HG03439 (cell line): ENCODE measurements around the gene GIMAP2.

ENCODE experiments used
- ATAC-seq: cut with Tn5 transposase; IDR thresholded peaks from one replicate; pipeline ENCODE4 v1.9.1; 2021; ENCODE audit warnings: mild to moderate bottlenecking, moderate library complexity; ENCODE audit not compliant: unreplicated experiment

The GIMAP2 gene

DNA sequence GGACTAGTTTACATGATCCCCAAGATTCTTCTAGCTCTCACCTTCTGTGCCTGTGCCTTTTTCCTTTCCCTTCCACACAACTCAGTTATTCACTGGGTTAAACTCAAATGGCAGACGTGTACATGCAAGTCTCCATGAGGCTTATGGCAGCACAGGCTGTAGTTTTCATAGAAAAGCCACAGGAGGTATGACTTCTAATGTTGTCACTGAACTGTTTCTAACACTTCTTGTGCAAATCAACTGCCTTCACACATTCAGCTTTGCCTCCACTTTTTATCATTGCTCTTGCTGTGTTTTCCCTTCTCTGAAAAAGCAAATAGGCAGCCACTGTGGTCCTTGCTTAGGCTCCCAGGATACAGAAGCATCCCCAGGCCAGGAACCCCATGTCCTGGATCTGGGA, 46.4 kb downstream of the GIMAP2 start:
- no peak for ATAC-seq

- ATAC-seq, result no peak
Observed at GRCh38 chr7:150732786-150733481, 47.4 kb downstream of the GIMAP2 start.

GRCh38 chr7:150733482-150734095, 48.1 kb downstream of the GIMAP2 start:
- no peak for ATAC-seq

DNA sequence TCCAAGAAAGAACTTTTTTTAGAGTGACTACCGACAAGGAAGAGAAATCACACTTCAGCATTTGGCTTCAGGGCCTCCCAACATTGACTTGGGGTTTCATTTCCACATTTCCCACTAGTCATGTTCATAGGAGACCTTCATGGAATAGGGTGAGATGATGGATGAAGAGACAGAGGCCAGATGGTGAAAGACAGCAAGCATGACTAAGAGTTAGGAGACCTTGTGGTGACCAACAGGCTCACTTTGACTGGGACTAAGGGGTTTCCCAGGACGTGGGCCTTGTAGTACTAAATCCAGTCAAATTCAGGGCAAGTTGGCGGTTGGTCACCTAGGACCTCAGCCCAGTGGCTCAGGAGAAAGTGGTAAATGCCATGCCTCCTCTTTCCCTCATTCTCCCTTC, 48.7 kb downstream of the GIMAP2 start:
- ATAC-seq, result no peak

DNA sequence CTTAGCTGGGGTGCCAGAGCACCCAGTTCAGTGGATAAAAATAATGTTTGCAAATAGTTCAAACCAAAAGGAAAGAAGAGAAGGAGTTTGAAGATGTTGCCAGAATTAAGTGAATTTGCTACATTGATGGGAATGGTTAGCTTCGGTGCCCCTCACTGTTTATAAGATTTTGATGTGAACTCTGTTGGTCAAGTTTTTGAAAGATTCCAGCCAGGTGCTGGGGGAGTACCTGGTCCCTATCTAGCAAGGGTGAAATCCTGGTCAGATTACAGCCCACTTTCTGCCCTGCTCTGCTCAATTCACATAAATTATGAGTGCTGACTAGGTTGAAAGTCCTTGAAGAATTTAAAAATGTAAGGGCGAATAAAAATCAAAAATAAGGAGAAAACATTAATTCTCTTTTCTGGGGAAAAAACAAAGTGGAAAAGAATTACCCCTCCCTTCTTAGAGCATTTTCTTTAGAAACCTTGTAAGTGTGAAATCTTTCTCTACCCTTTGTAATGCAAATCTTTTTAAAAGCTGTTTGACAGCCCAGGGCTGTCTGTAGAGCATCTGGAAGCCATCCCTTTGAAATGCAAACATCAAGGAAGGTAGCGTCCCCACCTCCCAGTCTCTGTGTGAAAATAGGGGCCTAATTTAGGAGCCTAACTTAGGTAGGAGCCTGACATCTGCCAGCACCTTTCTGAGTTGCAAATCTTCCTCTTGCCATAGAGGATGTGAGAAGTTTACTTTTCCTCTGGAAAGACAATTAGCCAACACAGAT, 50.3 kb downstream of the GIMAP2 start:
- no peak for ATAC-seq

- ATAC-seq, result no peak
Observed at GRCh38 chr7:150736864-150737263, 51.4 kb downstream of the GIMAP2 start.

GRCh38 chr7:150737265-150738055, 52.0 kb downstream of the GIMAP2 start, which contains the start of gene GIMAP5:
GIMAP5 (plus strand) TSS chr7:150737418; CDS start chr7:150740885, 3,467 bp downstream.
- ATAC-seq, result no peak

DNA sequence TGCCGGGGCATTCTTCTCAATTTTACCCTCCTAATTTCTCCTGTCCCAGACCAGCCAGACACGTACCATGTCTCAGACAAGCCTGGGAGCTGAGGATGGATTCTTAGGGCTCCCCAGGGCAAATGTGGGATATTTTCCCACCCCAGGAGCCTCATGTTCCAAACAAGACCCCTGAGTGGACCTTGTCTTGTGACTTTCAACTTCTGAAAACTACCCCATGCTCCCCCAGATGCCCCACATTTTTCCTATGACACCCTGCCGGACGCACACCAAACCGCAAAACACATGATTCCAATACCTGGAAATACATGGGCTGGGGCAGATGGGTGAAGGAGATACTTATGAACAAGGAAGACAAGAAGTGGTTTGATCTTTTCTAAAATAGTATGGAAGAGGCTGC, 52.6 kb downstream of the GIMAP2 start:
- ATAC-seq, result no peak

DNA sequence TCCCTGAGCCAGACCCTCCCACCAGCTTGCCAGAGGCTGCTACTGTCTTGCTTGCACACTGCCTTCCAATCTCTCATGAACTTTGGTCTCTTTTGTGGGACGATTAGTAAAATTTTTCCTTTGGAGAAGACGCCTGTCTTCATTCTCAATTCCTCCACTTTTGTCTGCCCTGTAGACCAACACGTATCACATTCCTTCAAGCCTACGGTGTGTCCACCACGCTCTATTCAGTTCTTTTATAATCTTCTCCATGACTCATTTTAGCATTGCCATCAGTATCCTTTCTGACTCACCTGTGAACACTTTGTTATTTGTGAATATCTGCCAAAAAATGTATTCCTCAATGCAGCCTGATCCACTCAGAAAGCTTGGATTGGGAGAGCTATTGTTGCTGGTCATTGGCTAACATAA, 53.1 kb downstream of the GIMAP2 start:
- no peak for ATAC-seq

GRCh38 chr7:150739033-150739432, 53.5 kb downstream of the GIMAP2 start:
- ATAC-seq, result no peak

GRCh38 chr7:150740053-150740452, 54.5 kb downstream of the GIMAP2 start:
- ATAC-seq, result no peak

DNA sequence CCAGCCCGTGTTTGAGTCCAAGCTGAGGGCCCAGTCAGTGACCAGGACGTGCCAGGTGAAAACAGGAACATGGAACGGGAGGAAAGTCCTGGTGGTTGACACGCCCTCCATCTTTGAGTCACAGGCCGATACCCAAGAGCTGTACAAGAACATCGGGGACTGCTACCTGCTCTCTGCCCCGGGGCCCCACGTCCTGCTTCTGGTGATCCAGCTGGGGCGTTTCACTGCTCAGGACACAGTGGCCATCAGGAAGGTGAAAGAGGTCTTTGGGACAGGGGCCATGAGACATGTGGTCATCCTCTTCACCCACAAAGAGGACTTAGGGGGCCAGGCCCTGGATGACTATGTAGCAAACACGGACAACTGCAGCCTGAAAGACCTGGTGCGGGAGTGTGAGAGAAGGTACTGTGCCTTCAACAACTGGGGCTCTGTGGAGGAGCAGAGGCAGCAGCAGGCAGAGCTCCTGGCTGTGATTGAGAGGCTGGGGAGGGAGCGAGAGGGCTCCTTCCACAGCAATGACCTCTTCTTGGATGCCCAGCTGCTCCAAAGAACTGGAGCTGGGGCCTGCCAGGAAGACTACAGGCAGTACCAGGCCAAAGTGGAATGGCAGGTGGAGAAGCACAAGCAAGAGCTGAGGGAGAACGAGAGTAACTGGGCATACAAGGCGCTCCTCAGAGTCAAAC, 56.9 kb downstream of the GIMAP2 start:
- ATAC-seq, result no peak
